ENCODE results near the gene HECTD1.
A peak's percentile ranks its signal among the peaks of the same experiment; 100 is the strongest.
"Not testable (repeated sequence)": the region's sequence is repeated elsewhere in the genome, so short reads cannot be mapped to it uniquely, and the experiment has no call there.

The HECTD1 gene

GRCh38 chr14:31194661-31195060 is 12.9 kb downstream of the HECTD1 start:
- DNase-seq (ENCODE audit: low read depth in 2 of 2) = peak in 1 of 2 experiments; percentile 8

- no peak for DNase-seq (ENCODE audit: low read depth in 2 of 2)
These were observed 13.5 kb downstream of the HECTD1 start for GRCh38 chr14:31194095-31194494.

GRCh38 chr14:31192544-31192943 is 15.0 kb downstream of the HECTD1 start:
- not testable (repeated sequence) for DNase-seq (ENCODE audit: low read depth in 2 of 2)

- no peak for DNase-seq (ENCODE audit: low read depth in 2 of 2)
These were observed 16.8 kb downstream of the HECTD1 start for GRCh38 chr14:31190717-31191263.

GRCh38 chr14:31190219-31190603 is 17.4 kb downstream of the HECTD1 start:
- no peak for DNase-seq (ENCODE audit: low read depth in 2 of 2)

GRCh38 chr14:31189346-31190218 is 18.0 kb downstream of the HECTD1 start:
- DNase-seq (ENCODE audit: low read depth in 2 of 2) = no peak

GRCh38 chr14:31188744-31189143 is 18.8 kb downstream of the HECTD1 start:
- DNase-seq (ENCODE audit: low read depth in 2 of 2) = no peak

GRCh38 chr14:31182016-31182415 is 25.6 kb downstream of the HECTD1 start:
- DNase-seq (ENCODE audit: low read depth in 2 of 2) = not testable (repeated sequence)

GRCh38 chr14:31181271-31181670 is 26.3 kb downstream of the HECTD1 start:
- DNase-seq (ENCODE audit: low read depth in 2 of 2) = no peak

GRCh38 chr14:31180299-31181051 is 27.1 kb downstream of the HECTD1 start:
- DNase-seq (ENCODE audit: low read depth in 2 of 2) = no peak

- DNase-seq (ENCODE audit: low read depth in 2 of 2) = no peak
These were observed 33.2 kb downstream of the HECTD1 start for GRCh38 chr14:31174433-31174832.

- DNase-seq (ENCODE audit: low read depth in 2 of 2) = no peak
These were observed 34.3 kb downstream of the HECTD1 start for GRCh38 chr14:31173120-31173837.

GRCh38 chr14:31172084-31172483 is 35.5 kb downstream of the HECTD1 start:
- no peak for DNase-seq (ENCODE audit: low read depth in 2 of 2)

GRCh38 chr14:31170411-31170810 is 37.2 kb downstream of the HECTD1 start:
- DNase-seq (ENCODE audit: low read depth in 2 of 2) = no peak

- DNase-seq (ENCODE audit: low read depth in 2 of 2) = no peak
These were observed 37.7 kb downstream of the HECTD1 start for GRCh38 chr14:31169877-31170276.

GRCh38 chr14:31167032-31167431 is 40.6 kb downstream of the HECTD1 start:
- no peak for DNase-seq (ENCODE audit: low read depth in 2 of 2)

GRCh38 chr14:31166271-31166561 is 41.4 kb downstream of the HECTD1 start:
- DNase-seq (ENCODE audit: low read depth in 2 of 2) = no peak

GRCh38 chr14:31164115-31164514 is 43.5 kb downstream of the HECTD1 start:
- DNase-seq (ENCODE audit: low read depth in 2 of 2) = no peak

- no peak for DNase-seq (ENCODE audit: low read depth in 2 of 2)
These were observed 44.5 kb downstream of the HECTD1 start for GRCh38 chr14:31162910-31163649.

GRCh38 chr14:31161274-31161673 is 46.3 kb downstream of the HECTD1 start:
- no peak for DNase-seq (ENCODE audit: low read depth in 2 of 2)

GRCh38 chr14:31159682-31160296 is 47.8 kb downstream of the HECTD1 start:
- DNase-seq (ENCODE audit: low read depth in 2 of 2) = no peak
